GM18873 (cell line): Measurements from ENCODE around the gene C16orf96.
"Not testable (repeated sequence)": the region's sequence is repeated elsewhere in the genome, so short reads cannot be mapped to it uniquely, and the experiment has no call there.

ENCODE experiments used
- ATAC-seq: cut with Tn5 transposase; IDR thresholded peaks from one replicate; pipeline ENCODE4 v1.9.1; 2021; ENCODE audit warnings: mild to moderate bottlenecking, moderate library complexity, moderate number of reproducible peaks; ENCODE audit not compliant: unreplicated experiment, low FRiP score

C16orf96 gene

GRCh38 chr16:4557973-4558372, 1.8 kb downstream of the C16orf96 start:
- no peak for ATAC-seq

GRCh38 chr16:4561596-4561995, 5.5 kb downstream of the C16orf96 start:
- ATAC-seq = no peak

GRCh38 chr16:4564661-4565267, 8.6 kb downstream of the C16orf96 start:
- ATAC-seq = no peak

GRCh38 chr16:4566144-4566543, 10.0 kb downstream of the C16orf96 start:
- no peak for ATAC-seq

GRCh38 chr16:4570086-4570485, 13.9 kb downstream of the C16orf96 start:
- ATAC-seq = no peak

- ATAC-seq = no peak
Observed at GRCh38 chr16:4570688-4571321, 14.7 kb downstream of the C16orf96 start.

- ATAC-seq = no peak
Observed at GRCh38 chr16:4572715-4573114, 16.6 kb downstream of the C16orf96 start.

GRCh38 chr16:4573926-4574325, 17.8 kb downstream of the C16orf96 start:
- ATAC-seq = not testable (repeated sequence)

GRCh38 chr16:4574919-4575705, 19.0 kb downstream of the C16orf96 start:
- no peak for ATAC-seq

- ATAC-seq = no peak
Observed at GRCh38 chr16:4576008-4576407, 19.9 kb downstream of the C16orf96 start.

- ATAC-seq = no peak
Observed at GRCh38 chr16:4578961-4579530, 22.9 kb downstream of the C16orf96 start.

GRCh38 chr16:4580250-4580649, 24.1 kb downstream of the C16orf96 start:
- ATAC-seq = no peak

- no peak for ATAC-seq
Observed at GRCh38 chr16:4583906-4584305, 27.8 kb downstream of the C16orf96 start.

GRCh38 chr16:4586291-4586690, 30.2 kb downstream of the C16orf96 start:
- no peak for ATAC-seq

- no peak for ATAC-seq
Observed at GRCh38 chr16:4588386-4588785, 32.2 kb downstream of the C16orf96 start.

GRCh38 chr16:4588961-4589360, 32.8 kb downstream of the C16orf96 start:
- ATAC-seq = no peak

- ATAC-seq = no peak
Observed at GRCh38 chr16:4591191-4591590, 35.1 kb downstream of the C16orf96 start.

GRCh38 chr16:4591706-4592470, 35.7 kb downstream of the C16orf96 start:
- ATAC-seq = no peak

- no peak for ATAC-seq
Observed at GRCh38 chr16:4593086-4593485, 36.9 kb downstream of the C16orf96 start.
